A549 (cell line): ENCODE results near the gene ASMTL. TPM values are rescaled to one million over a fixed set of nuclear protein-coding genes. Genes with fewer than 3 reads are reported as not detected.

Source experiments
- ATAC-seq, 2 experiments: fragments of 200-7000 bp in 1 of 2; fragments of >200 bp in 1 of 2; cut with Nextera tagmentation in 1 of 2; cut with Tn5 transposase in 1 of 2; 3 replicates each; pipeline versions ENCODE4 v1.8.0 to v1.9.1; 2018 to 2020; ENCODE audit warnings: mild to moderate bottlenecking in 1 of 2, moderate library complexity in 1 of 2
- CTCF ChIA-PET: fragments of 300-600 bp; sonication (Branson Sonifier 250); formaldehyde crosslinking; extraction: SDS; loops from one replicate; lab custom pipeline; 2021; ENCODE audit warnings: antibody characterized with exemption, inconsistent platforms; lab: Yijun Ruan, JAX
- POLR2A ChIA-PET: fragments of 350-600 bp; formaldehyde crosslinking; extraction: SDS; loops from one replicate; lab custom pipeline; 2021; ENCODE audit warnings: antibody characterized with exemption, inconsistent platforms; lab: Yijun Ruan, JAX
- DNase-seq, 2 experiments: peaks; one replicate each; pipeline versions ENCODE4 v3.0.0 to v3.0.0-alpha.2; 2011 to 2016; ENCODE audit warnings: low read depth in 1 of 2, low spot score in 1 of 2
- FAIRE-seq: peaks from 2 replicates; lab custom pipeline; 2011; peaks lifted over from hg19 to GRCh38; lab: Jason Lieb, UNC
- H3K27ac ChIP-seq, 2 experiments: fragments of >200 bp; sonication (Bioruptor Twin); formaldehyde crosslinking; 3 replicates each; pipeline ENCODE4 v1.5.1; 2016 to 2017
- H3K4me1 ChIP-seq: fragments of >200 bp; sonication (Bioruptor Twin); formaldehyde crosslinking; 3 replicates; pipeline ENCODE4 v1.6.1; 2016
- H3K4me2 ChIP-seq: fragments of >200 bp; sonication (Bioruptor Twin); formaldehyde crosslinking; 3 replicates; pipeline ENCODE4 v1.6.1; 2016
- H3K4me3 ChIP-seq: fragments of >200 bp; sonication (Bioruptor Twin); formaldehyde crosslinking; 3 replicates; pipeline ENCODE4 v1.5.1; 2016
- H3K9me3 ChIP-seq: fragments of >200 bp; sonication (Bioruptor Twin); formaldehyde crosslinking; 3 replicates; pipeline ENCODE4 v1.6.1; 2016
- CBX8 ChIP-seq: fragments of 200-600 bp; sonication (generic); IDR thresholded peaks from 2 replicates; pipeline ENCODE4 v1.6.1; 2016
- CEBPB ChIP-seq, 2 experiments: fragments of >200 bp in 1 of 2; sonication (Bioruptor Twin) in 1 of 2; formaldehyde crosslinking in 1 of 2; IDR thresholded peaks; 2 replicates each; pipeline ENCODE4 v1.6.1; 2012 to 2016
- CHD2 ChIP-seq: fragments of 150-350 bp; IDR thresholded peaks from 2 replicates; pipeline ENCODE4 v1.6.1; 2014; ENCODE audit warnings: low read length; ENCODE audit not compliant: partially characterized antibody
- EHMT2 ChIP-seq: fragments of 200-600 bp; sonication (generic); IDR thresholded peaks from 2 replicates; pipeline ENCODE4 v1.6.1; 2016; ENCODE audit warnings: antibody characterized with exemption, low read depth, mild to moderate bottlenecking, moderate library complexity
- ELK1 ChIP-seq: fragments of 150-350 bp; IDR thresholded peaks from 2 replicates; pipeline ENCODE4 v1.6.1; 2014; ENCODE audit warnings: low read depth, mild to moderate bottlenecking, low read length
- EP300 ChIP-seq, 2 experiments: fragments of >200 bp; sonication (Bioruptor Twin); formaldehyde crosslinking; IDR thresholded peaks; 2 replicates in 1 of 2; 3 replicates in 1 of 2; pipeline ENCODE4 v1.6.1; 2016 to 2017
- ESRRA ChIP-seq: fragments of 150-350 bp; IDR thresholded peaks from 2 replicates; pipeline ENCODE4 v1.6.1; 2014; ENCODE audit warnings: mild to moderate bottlenecking, low read length, borderline replicate concordance
- FOXS1 ChIP-seq: fragments of 250-450 bp; sonication (Bioruptor Pico); IDR thresholded peaks from 2 replicates; pipeline ENCODE4 v1.5.0; 2020; ENCODE audit warnings: mild to moderate bottlenecking, moderate library complexity
- GATA3 ChIP-seq: IDR thresholded peaks from 2 replicates; pipeline ENCODE4 v1.6.1; 2012; ENCODE audit warnings: borderline replicate concordance
- HMGXB4 ChIP-seq: fragments of 250-450 bp; sonication (Bioruptor Pico); IDR thresholded peaks from 2 replicates; pipeline ENCODE4 v1.5.0; 2021; ENCODE audit warnings: mild to moderate bottlenecking, moderate library complexity, borderline replicate concordance
- HOXA7 ChIP-seq: fragments of 250-450 bp; sonication (Bioruptor Pico); IDR thresholded peaks from 2 replicates; pipeline ENCODE4 v1.5.0; 2020; ENCODE audit warnings: mild to moderate bottlenecking, moderate library complexity
- JUN ChIP-seq, 2 experiments: fragments of >200 bp; sonication (Bioruptor Twin); formaldehyde crosslinking; IDR thresholded peaks; 2 replicates in 1 of 2; 3 replicates in 1 of 2; pipeline ENCODE4 v1.6.1; 2016 to 2017
- KDM1A ChIP-seq: fragments of 200-600 bp; sonication (generic); IDR thresholded peaks from 2 replicates; pipeline ENCODE4 v1.6.1; 2016; ENCODE audit warnings: low read depth, mild to moderate bottlenecking
- MAFK ChIP-seq: fragments of 450-650 bp; IDR thresholded peaks from 2 replicates; pipeline ENCODE4 v1.6.1; 2014; ENCODE audit not compliant: partially characterized antibody
- MAZ ChIP-seq: fragments of 150-350 bp; IDR thresholded peaks from 2 replicates; pipeline ENCODE4 v1.6.1; 2014; ENCODE audit warnings: antibody characterized with exemption, low read depth, low read length, borderline replicate concordance
- NPAS2 ChIP-seq: fragments of 250-450 bp; sonication (Bioruptor Pico); IDR thresholded peaks from 2 replicates; pipeline ENCODE4 v1.8.0; 2022; ENCODE audit warnings: mild to moderate bottlenecking, moderate library complexity, borderline replicate concordance
- RAD21 ChIP-seq, 2 experiments: fragments of >200 bp in 1 of 2; sonication (Bioruptor Twin) in 1 of 2; formaldehyde crosslinking in 1 of 2; IDR thresholded peaks in 1 of 2; conservative IDR thresholded peaks in 1 of 2; 2 replicates in 1 of 2; 3 replicates in 1 of 2; pipeline ENCODE4 v1.6.1; 2012 to 2018; ENCODE audit warnings: inconsistent platforms in 1 of 2
- RCOR1 ChIP-seq: fragments of 150-350 bp; IDR thresholded peaks from 2 replicates; pipeline ENCODE4 v1.6.1; 2014; ENCODE audit warnings: antibody characterized with exemption, low read length, low read depth
- REST ChIP-seq: fragments of 200-600 bp; sonication (generic); IDR thresholded peaks from 2 replicates; pipeline ENCODE4 v1.6.1; 2016; ENCODE audit warnings: antibody characterized with exemption, mild to moderate bottlenecking, moderate library complexity
- SMC3 ChIP-seq: fragments of >200 bp; sonication (Bioruptor Twin); formaldehyde crosslinking; IDR thresholded peaks from 3 replicates; pipeline ENCODE4 v1.6.1; 2018; ENCODE audit warnings: inconsistent platforms
- TFCP2L1 ChIP-seq: fragments of 250-450 bp; sonication (Bioruptor Pico); IDR thresholded peaks from 2 replicates; pipeline ENCODE4 v1.5.0; 2021; ENCODE audit warnings: mild to moderate bottlenecking
- USF2 ChIP-seq: fragments of 450-650 bp; IDR thresholded peaks from 2 replicates; pipeline ENCODE4 v1.6.1; 2014; ENCODE audit warnings: antibody characterized with exemption
- ZSCAN20 ChIP-seq: fragments of 250-450 bp; sonication (Bioruptor Pico); IDR thresholded peaks from 2 replicates; pipeline ENCODE4 v1.8.0; 2022; ENCODE audit warnings: mild to moderate bottlenecking, moderate library complexity
- WGBS: methylation state at CpG from one replicate; pipeline ENCODE4 v1.1.6; 2017; ENCODE audit errors: missing lambda C conversion rate; 5-methylcytosine and 5-hydroxymethylcytosine counted together
- polyA plus RNA-seq, 4 experiments: library from polyadenylated mRNA; depleted of rRNA in 3 of 4; stranded (reverse); fragments of >200 nt; fragmentation: RNase III in 1 of 4; extraction: RNeasy Plus Mini Kit Qiagen cat#74134 plus additional on column Dnase treatment in 1 of 4; gene quantifications; 2 replicates in 3 of 4; 3 replicates in 1 of 4; pipeline ENCODE4 v1.2.3, GENCODE V29; 2011 to 2017

The ASMTL gene
- polyA plus RNA-seq, 2 of the 4 experiments (the other 2 are of a cell fraction) = 12.3 to 15.4 TPM

GRCh38 chrX:1464971-1465285, 12.2 kb upstream of the ASMTL start:
- H3K27ac ChIP-seq = no peak overlapping the region
- ChIA-PET CTCF (no interaction called here), POLR2A (no interaction called here)
- H3K9me3 ChIP-seq = no peaks in the 10 kb centered on the region
- ATAC-seq = no peak
- DNase-seq = no peak
- peaks cover 15% of the 10 kb centered on the region for H3K4me1 ChIP-seq
- 62% methylated on average over 12 of the region's 12 CpGs for WGBS
- no peak overlapping the region for H3K4me2 ChIP-seq
- FAIRE-seq = no peak
- no peak overlapping the region for H3K4me3 ChIP-seq
- TF ChIP-seq JUN (IDR thresholded peaks at IDR 0.05) = no peak
- no peak for TF ChIP-seq FOXS1
- no peak for TF ChIP-seq HMGXB4 (CRISPR knock-in tag)
- TF ChIP-seq EP300 (IDR thresholded peaks at IDR 0.05) = no peak
- no peak for TF ChIP-seq CBX8
- no peak for TF ChIP-seq HOXA7 (CRISPR knock-in tag)
- no peak for TF ChIP-seq NPAS2 (CRISPR knock-in tag)
- no peak for TF ChIP-seq USF2

- no peak overlapping the region for H3K4me3 ChIP-seq
- 60% methylated on average over 22 of the region's 24 CpGs for WGBS
- H3K27ac ChIP-seq = no peak overlapping the region
- H3K4me1 ChIP-seq = peaks cover 15% of the 10 kb centered on the region
- no peak for DNase-seq
- TF ChIP-seq MAFK (no peak), SMC3 (no peak), ZSCAN20 (CRISPR knock-in tag) (no peak), KDM1A (no peak), RAD21 (conservative IDR thresholded peaks at IDR 0.05 in 1 of 2, IDR thresholded peaks at IDR 0.05 in 1 of 2) (no peak), MAZ (no peak), HMGXB4 (CRISPR knock-in tag) (no peak)
- no peak overlapping the region for H3K4me2 ChIP-seq
- FAIRE-seq = no peak
- ATAC-seq = no peak
- H3K9me3 ChIP-seq = no peaks in the 10 kb centered on the region
- ChIA-PET CTCF (no interaction called here), POLR2A (no interaction called here)
These were observed 11.6 kb upstream of the ASMTL start for GRCh38 chrX:1464041-1464970.

GRCh38 chrX:1463581-1463980, 10.9 kb upstream of the ASMTL start:
- H3K4me1 ChIP-seq = peaks cover 15% of the 10 kb centered on the region
- CTCF ChIA-PET = no interaction called here
- no peak for ATAC-seq
- no peak for FAIRE-seq
- H3K4me2 ChIP-seq = no peak overlapping the region
- H3K9me3 ChIP-seq = no peaks in the 10 kb centered on the region
- H3K4me3 ChIP-seq = no peak overlapping the region
- DNase-seq = no peak
- POLR2A ChIA-PET = no interaction called here
- WGBS = 59% methylated on average over 5 of the region's 5 CpGs
- no peak overlapping the region for H3K27ac ChIP-seq
- TF ChIP-seq RCOR1 = no peak
- TF ChIP-seq CHD2 = no peak
- no peak for TF ChIP-seq ESRRA
- no peak for TF ChIP-seq TFCP2L1
- no peak for TF ChIP-seq RAD21 (conservative IDR thresholded peaks at IDR 0.05 in 1 of 2, IDR thresholded peaks at IDR 0.05 in 1 of 2)
- no peak for TF ChIP-seq ELK1
- TF ChIP-seq GATA3 = no peak
- no peak for TF ChIP-seq REST
- TF ChIP-seq JUN (IDR thresholded peaks at IDR 0.05) = no peak
- no peak for TF ChIP-seq EHMT2
- TF ChIP-seq CEBPB (IDR thresholded peaks at IDR 0.05) = no peak
